ENCODE data around the gene PALM.
A peak's percentile ranks its signal among the peaks of the same experiment; 100 is the strongest.

DNA sequence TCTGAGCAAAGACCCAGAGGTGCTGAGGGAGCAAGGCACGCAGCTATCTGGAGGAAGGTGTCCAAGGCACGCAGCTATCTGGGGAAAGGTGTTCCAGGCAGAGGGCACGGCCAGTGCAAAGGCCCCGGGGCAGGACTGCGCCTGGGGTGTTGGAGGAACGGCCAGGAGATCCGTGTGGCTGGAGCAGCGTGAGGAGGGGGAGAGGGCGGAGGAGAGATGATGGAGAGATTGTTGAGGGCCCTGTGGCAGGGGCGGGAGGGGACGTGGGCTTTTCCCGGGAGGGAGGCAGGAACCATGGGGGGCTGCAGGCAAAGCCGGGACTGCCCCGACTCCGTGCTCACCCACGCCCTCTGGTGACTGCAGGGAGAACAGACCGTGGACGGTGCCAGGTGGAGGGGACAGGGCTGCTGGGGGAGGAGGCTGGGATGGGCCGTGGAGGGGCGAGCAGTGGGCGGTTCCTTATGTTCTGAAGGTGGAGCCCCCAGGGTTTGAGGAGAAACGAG, 28.9 kb downstream of the PALM start:
- TF ChIP-seq, protein P1, sequence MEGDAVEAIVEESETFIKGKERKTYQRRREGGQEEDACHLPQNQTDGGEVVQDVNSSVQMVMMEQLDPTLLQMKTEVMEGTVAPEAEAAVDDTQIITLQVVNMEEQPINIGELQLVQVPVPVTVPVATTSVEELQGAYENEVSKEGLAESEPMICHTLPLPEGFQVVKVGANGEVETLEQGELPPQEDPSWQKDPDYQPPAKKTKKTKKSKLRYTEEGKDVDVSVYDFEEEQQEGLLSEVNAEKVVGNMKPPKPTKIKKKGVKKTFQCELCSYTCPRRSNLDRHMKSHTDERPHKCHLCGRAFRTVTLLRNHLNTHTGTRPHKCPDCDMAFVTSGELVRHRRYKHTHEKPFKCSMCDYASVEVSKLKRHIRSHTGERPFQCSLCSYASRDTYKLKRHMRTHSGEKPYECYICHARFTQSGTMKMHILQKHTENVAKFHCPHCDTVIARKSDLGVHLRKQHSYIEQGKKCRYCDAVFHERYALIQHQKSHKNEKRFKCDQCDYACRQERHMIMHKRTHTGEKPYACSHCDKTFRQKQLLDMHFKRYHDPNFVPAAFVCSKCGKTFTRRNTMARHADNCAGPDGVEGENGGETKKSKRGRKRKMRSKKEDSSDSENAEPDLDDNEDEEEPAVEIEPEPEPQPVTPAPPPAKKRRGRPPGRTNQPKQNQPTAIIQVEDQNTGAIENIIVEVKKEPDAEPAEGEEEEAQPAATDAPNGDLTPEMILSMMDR (conservative IDR thresholded peaks at IDR 0.05; ENCODE audit: low read length) = peak; percentile 75
- no peak for TF ChIP-seq EZH2phosphoT487 (IDR thresholded peaks at IDR 0.05; ENCODE audit: borderline replicate concordance, low read depth, low read length)
